GM21390 (cell line): ENCODE data around the gene EEF2.

ENCODE experiments used
- ATAC-seq: cut with Tn5 transposase; IDR thresholded peaks from one replicate; pipeline ENCODE4 v1.9.1; 2021; ENCODE audit not compliant: unreplicated experiment

The EEF2 gene

DNA sequence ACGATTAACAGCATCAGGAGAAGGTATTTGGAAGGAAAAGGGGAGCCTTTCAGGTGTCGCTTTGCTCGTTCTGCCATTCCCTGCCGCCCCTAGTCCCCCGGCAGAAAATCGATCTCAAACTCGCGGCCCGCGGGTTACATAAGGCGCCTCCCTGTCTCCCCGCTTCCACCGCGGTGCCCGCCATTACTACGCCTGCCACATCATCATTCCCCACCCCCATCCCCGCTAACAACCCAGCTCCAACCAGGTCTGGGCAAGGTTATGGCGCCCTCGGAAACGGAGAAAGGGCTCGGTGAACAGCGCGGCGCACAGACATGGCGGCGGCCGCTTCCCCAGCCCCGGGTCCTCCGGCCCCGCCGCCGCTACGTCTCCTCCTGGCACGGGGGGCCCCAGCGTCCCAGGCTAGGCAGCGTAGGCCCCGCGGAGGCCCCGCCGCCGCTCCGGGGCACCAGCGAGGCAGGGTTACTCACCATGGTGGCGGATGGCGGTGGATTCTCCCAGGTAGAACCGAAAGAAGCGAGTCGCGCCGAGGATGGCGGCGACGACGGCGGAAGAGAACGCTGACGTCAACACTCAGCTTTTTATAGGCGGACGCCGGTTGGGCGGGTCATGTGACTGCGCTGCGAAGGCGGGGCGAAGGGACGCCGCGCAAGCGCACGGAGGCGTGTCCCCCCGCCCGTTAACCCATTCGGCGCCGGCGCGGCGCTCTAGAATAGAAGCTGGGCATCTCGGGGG lies at the start of gene EEF2:
Gene EEF2, minus strand, starts transcription at position 556 of the 735 bp plus-strand sequence. Its CDS starts 83 bp downstream, at position 473.
- peak; percentile 45 for ATAC-seq

DNA sequence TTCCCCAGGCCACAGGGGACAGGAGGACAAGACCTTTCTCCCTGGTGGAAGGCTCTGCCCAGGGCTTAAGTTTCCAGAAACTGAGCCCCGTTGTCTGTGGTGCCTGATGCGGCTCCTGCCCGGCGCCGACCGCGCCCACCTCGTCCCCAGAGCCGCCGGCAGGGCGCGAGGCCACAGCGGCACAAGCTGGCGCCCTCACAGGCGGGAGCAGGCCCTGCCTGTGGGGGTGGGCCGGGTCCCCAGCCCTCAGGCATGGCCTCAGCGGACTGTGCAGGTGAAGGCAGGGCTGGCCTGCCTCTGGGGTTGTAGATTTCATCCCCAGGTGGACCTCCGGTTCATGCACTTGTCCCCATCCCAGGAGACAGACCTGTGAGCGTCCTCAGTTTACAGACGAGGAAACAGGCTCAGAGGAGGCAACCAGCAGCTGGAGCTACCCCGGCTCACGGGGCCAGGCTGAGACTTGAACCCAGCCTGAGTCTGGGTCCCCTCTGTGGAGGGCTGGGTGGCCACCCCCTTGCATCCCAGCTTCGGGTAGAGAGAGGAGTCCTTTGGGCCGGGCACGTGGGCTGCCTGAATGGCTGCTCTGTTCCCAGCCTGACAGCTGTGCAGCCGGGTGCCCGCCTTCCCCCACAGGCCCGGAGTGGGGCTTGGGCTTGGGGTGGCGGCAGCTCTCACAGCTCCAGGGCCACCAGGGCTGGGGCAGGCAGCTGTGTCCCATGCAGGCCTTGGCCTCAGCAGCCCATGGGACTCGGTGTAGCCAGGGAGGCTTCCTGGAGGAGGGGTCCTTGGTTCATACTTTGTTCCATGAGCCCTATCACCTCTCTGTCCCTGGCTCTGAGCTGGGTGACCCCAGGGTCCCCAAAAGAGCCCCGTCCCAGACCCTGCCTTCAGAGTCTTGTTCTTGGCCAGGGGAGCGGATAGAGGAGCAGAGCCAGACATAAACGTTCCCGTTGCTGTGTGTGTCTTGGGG lies 49.1 kb upstream of the EEF2 start:
- ATAC-seq: no peak

DNA sequence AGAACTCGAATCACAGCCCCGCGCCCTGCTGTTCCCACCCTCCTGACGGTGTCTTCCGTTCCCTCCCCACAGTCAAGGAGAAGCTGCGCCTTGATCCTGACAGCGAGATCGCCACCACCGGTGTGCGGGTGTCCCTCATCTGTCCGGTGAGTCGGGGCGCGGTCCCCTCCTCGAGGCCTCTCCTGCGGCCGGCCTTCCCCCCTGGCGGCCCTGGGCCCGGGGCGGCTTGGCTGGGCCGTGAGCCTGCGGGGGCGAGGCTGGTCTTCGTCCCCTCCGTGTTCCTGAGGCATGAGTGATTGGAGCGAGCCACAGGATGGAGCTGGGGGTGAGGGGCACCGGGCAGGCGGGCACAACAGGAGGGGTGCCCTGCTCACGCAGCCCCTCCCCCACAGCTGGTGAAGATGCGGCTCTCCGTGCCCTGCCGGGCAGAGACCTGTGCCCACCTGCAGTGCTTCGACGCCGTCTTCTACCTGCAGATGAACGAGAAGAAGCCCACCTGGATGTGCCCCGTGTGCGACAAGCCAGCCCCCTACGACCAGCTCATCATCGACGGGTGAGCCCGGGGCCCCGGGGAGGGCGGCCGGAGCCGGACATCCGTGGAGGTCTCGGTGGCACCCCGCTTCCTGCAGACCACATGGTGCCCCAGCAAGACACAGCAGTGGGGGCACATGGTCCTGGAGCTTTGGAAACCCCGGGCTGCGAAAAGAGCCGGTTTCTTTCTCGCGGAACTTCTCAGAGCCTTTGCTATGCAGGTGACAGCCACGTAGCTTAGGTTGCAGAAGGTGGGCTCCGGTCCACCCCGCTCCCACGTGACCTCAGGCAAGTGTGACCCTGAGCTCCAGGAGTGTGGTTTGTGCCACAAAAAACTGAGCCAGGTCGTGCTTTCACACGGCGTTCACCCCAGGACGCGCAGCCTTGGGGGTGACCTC lies 48.0 kb upstream of the EEF2 start:
- ATAC-seq: no peak

DNA sequence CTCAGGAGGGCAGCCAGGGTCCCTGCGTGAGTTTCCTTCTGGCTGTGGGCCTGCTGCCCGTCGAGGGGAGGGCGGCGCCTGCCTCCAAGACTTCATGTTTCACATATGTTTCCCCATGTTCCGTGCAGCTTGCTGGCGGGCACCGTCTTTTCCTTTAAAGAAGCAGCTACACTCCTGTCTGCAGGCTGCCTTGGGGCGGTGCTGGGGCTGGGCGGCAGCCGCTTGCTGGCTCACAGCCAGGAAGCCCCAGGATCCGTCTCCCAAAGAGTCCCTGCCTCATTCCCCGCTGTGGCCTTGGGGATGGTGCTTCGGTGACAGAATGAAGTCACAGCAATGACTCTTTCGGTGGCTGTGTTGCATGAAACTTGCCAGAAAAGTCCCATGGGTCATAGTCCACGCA lies 47.2 kb upstream of the EEF2 start:
- no peak for ATAC-seq

DNA sequence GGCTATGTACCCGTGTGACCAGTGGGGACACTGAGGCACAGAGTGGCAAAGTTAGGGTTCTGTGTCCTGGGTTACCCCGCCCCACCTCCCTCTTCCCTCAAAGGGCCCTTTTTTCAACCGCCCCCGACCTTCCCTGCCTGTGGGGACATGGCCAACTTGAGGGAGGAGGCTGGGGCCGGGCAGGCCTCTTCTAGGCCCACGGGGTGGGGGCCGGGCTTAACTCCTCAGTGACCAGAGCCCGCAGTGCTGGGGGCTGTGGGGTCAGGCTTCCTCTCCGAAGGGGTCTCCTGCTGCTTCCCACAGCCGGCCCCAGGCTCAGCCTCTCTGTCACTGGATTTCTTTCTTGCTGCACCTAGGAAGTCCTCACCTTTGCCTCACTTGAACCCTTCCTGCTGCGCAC lies 46.2 kb upstream of the EEF2 start:
- ATAC-seq: no peak

DNA sequence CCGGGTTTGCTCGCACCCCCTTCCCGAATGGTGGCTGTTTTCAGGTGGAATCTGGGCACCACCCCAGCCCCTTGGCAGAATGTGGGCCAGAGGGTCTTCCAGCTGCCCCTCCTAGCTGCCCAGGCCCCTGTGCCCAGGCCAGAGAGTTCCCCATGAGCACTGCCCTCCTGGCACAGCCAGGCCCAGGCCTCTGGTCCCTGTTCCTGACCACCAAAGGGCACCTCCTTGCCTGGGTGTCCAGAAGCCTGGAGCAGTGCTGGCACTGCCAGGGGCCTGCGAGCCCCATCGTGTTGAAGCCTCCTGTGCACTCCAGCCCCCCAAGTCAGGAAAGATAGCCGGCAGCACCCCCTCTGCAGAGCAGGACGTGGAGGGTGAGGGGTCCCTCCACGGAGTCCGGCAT lies 45.7 kb upstream of the EEF2 start:
- no peak for ATAC-seq

DNA sequence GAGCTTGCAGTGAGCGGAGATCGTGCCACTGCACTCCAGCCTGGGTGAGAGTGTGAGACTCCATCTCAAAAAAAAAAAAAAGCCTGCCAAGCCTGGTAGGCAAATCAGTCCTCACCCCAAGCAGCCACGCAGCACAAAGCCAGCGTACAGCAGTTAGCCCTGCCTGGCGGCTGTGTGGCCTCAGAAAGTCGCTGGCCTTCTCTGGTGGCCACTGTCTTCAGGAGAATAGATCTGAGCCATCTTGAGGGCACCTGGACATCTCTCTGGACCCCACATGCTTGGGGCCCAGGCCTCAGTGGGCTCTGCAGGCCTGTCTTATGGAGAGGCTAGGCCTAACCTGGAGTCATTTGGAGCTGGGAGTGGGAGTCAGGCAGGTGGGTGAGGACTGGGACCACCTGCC lies 45.3 kb upstream of the EEF2 start:
- no peak for ATAC-seq

DNA sequence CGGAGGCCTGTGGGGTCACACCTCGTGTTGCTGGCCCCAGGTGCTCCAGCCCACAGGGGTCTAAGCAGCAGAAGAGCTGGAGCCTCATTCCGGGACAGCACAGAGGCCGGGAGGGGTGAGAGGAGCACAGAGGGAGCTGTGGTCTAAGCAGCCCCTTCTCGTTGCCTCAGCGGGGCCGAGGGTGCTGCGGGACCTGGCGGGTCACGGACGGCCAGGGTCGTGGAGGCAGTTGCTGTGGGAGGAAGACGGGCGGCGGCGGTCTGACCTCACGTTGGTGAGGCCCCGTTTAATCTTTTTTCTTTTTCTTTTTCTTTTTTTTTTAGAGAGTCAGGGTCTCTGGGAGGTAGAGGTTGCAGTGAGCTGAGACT lies 44.0 kb upstream of the EEF2 start:
- no peak for ATAC-seq

DNA sequence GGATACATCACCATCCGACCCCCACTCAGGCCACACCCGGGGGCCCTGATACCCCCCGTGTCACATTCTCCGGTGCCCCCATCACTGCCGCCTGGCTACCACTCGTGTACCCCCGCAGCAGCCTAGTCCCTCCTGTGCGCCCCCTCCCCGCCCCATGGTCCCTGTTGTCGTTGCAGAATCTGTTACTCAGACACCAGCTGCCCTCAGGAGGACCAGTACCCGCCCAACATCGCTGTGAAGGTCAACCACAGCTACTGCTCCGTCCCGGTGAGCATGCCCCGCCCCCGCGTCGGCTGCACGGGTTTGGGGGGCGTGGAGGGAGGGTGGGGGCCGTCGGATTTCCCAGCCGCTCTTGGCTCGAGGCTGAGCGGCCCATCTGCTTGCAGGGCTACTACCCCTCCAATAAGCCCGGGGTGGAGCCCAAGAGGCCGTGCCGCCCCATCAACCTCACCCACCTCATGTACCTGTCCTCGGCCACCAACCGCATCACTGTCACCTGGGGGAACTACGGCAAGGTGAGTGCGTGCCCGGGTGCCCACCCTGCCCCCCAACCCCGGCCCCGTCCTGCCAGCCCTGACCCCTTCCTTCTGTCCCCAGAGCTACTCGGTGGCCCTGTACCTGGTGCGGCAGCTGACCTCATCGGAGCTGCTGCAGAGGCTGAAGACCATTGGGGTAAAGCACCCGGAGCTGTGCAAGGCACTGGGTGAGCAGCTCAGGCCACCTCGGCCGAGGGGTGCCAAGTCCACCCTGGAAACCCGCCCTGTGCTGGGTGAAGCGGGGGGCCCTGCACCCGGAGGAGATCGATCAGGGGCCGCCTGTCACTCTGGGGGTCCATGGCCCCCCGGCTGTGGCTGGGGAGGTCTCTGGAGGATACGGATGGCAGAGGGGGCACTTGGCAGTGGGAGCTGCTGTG lies 43.3 kb upstream of the EEF2 start:
- ATAC-seq: no peak

DNA sequence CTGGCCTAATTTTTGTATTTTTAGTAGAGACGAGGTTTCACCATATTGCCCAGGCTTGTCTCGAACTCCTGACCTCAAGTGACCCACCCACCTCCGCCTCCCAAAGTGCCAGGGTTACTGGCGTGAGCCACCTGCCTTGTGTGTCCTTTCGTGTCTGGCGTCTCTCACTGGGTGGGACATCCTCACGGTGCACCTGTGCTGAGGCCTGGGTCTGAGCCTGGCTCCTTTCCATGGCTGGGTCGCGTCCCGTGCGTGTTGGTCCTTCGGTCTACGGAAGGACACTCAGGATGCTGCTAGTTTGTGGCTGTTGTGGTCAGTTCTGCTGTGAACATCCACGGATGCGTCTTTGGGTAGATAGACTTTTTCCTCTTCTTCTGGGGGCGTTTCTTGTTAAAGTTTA lies 41.9 kb upstream of the EEF2 start:
- ATAC-seq: no peak

DNA sequence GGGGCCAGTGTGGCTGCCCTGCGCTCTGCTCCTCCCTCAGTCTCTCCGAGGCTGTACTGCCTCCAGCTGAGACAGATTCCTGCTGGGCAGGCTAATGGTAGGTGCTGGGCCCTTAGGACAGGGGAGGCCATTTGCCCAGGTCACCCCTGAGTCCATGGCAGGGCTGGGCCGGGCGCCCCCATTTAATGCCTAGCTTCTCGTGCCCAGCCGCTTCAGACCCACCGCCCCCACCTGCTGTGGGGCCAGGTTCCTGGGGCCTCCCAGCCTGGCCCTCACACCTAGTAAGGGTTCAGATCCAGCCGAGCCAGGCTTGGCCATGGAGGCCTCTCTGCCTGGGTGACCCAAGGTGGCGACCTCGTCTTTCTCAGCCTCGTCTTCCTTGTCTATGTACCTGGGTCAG lies 40.1 kb upstream of the EEF2 start:
- no peak for ATAC-seq

DNA sequence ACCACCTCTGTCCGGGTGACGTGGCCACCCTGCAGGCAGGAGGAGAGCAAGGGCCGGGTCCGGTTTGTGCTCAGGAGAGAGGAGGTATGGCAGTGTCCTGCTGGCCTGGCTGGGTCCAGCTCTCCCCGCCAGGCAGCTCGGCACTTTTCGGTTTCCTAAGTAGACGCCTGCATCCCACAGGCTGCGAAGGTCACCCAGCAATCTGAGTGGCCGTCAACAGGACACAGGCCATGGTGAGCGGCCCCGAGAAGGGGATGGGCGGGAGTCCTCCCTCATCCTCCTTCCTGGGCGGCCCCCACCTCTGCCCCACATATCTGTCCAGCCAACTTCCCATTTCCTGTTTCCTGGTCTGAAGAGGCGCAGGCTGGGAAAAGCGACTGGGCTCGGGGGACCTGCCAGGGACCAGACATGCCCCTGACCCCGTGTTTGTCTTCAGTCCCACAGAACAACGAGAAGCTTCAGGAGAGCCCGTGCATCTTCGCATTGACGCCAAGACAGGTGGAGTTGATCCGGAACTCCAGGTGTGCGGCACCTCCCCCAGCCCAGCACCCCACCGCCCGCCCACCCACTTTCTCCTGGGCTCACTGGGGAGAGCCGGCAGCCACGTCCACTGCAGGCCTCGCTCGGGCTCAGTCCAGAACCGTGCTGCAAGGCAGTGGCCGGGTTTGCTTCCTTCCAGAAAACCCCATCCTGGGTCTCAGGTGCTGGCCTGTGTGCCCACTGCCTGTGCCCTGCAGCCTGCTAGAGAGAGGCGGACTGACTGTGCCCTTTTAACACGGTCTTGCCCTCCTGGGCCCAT lies 38.5 kb upstream of the EEF2 start:
- no peak for ATAC-seq

DNA sequence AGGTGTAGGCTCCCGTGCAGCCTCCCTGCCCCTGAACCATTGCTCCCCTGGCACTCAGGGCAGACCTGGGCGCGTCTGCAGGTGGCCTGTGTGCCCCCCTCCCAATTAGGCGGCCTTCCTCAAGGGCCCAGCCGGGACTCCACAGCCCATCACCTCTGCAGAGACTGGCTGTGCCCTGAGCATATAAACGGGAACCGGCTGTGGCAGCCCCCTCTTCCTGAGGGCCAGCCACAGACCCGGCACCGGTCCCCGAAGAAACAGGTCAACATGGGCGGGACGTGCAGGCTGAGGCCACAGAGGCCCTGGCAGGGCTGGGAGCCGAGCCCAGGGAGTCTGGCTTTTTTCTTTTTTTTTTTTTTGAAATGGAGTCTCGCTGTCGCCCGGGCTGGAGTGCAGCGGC lies 34.3 kb upstream of the EEF2 start:
- no peak for ATAC-seq

DNA sequence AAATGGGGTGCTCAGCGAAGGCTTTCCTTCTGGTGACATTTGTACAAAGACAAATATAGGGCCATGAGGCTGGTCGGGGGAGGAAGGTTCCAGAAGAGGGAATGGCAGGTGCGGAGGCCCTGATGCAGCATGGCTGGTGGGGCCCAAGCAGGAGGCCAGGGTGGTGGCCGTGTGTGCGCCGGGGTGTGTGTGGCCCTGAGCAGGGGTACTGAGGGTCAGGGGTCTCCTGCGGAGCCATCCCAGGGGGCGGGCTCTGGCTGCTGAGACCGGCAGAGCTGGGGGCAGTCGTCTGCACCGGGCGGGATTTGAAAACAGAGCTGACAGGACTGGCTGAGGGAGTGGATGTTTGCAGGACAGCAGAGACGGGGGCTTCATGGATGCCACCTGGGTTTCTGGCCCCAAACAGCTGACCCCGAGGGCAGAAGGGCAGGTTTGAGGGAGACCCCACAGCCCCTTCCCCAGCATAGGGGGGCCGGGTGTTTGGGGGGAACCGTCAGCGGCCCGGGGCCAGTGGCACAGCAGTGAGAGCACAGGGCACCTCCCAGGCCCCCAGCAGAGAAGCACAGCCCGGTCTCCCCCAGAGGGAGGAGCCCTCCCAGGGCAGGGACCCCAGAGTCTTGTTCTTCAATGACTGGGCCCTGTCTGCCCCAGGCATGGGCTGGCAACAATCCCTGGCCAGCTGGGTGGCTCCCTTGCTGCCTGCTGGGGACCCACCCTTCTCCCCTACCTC lies 33.7 kb upstream of the EEF2 start:
- ATAC-seq: no peak

DNA sequence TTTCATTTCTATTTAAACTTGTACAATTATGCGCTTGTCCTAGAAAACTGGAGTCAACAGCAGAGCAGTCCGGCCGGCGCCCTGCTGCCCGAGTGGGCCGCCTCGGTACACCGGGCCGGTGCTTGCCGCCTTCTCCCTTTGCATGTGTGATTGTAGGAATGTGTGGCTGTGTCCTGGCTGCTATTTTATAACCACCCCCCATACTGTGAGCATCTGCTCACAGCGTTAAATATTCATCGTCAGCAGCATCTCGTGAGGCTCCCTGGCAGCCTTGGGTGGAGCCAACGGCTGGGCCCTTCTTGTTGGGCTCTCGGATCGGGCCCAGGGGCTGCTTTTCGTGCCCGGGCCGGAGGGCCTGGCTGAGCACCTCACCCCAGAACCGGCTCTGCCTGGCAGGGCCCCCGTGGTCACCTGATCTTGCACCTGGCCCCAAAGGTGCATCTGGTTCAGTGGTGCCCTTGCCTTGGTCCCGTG lies 32.9 kb upstream of the EEF2 start:
- no peak for ATAC-seq

DNA sequence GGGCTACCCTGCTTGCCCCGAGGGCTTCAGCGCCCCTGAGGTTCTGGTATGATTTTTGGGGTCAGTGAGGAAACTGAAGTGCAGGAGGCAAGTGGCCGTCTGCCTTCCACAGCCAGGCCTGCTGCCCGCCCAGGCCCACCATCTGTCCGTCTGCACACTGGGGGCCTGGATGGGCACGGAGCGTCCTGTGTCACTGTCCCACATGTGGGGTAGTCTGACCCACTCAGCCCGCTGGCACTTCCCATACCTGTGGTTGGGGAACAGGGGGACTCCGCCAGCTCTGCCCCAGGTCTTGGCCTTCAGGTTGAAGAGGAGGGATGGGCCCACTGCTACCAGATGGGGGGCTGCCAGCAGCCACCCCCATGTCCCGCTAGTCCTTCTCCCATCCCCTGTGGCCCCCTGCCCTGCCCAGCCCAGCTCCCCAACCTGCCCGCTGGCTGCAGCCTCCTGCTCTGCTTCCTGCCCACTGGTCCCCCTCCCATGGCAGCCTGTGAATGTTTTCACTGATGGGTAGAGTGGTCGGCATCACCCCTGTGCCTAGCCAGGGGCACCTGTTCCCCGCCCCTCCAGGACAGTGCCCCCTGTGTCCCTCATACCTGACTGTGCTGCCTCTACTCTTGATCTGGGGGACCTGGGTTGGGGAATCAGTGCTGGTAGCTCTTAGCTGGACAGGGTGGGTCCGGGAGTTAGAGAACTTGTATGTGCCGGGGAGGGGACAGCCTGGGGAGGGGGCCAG lies 31.8 kb upstream of the EEF2 start:
- no peak for ATAC-seq

DNA sequence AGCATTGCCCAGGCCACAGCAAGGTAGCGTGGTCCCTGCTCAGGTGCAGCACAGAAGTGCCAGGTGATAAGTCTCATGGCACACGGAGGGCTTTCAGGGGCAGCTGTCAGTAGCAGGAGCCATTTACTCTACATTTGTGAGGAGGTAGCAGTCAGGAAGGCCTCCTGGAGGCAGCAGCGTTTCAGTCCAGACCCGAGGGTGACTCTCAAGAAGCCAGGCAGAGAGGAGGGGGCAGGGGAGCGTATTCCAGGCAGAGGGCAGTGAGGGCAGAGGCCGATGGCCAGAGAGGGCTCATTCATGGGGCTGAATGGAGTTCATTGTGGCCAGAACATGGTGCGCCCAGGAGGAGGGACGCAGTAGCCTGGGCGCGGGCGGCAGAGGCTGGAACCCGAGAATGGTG lies 31.2 kb upstream of the EEF2 start:
- ATAC-seq: no peak
